ENCODE results near the gene PRR22.
A peak's percentile ranks its signal among the peaks of the same experiment; 100 is the strongest.

Gene PRR22

GRCh38 chr19:5811117-5811516 lies 26.6 kb upstream of the PRR22 start:
- no peak overlapping the region for H3K27ac ChIP-seq
- TF ChIP-seq CTCF (conservative IDR thresholded peaks at IDR 0.05) (no peak), ZFX (IDR thresholded peaks at IDR 0.05) (no peak)

GRCh38 chr19:5809469-5809868 lies 24.9 kb upstream of the PRR22 start:
- no peak overlapping the region for H3K27ac ChIP-seq
- TF ChIP-seq ZFX (IDR thresholded peaks at IDR 0.05) (no peak), CTCF (conservative IDR thresholded peaks at IDR 0.05) (no peak)

- no peak for TF ChIP-seq ZFX (IDR thresholded peaks at IDR 0.05)
Measured at GRCh38 chr19:5809053-5809452, 24.5 kb upstream of the PRR22 start.

GRCh38 chr19:5808120-5808816 lies 23.7 kb upstream of the PRR22 start:
- H3K27ac ChIP-seq, result no peak overlapping the region
- TF ChIP-seq ZFX (IDR thresholded peaks at IDR 0.05) (no peak), CTCF (conservative IDR thresholded peaks at IDR 0.05) (no peak)

More at GRCh38 chr19:5809053-5809452, 24.5 kb upstream of the PRR22 start:
- H3K27ac ChIP-seq, result no peak overlapping the region

GRCh38 chr19:5806905-5807304 lies 22.4 kb upstream of the PRR22 start:
- H3K27ac ChIP-seq, result no peak overlapping the region
- TF ChIP-seq ZFX (IDR thresholded peaks at IDR 0.05), result no peak

GRCh38 chr19:5806133-5806489 lies 21.6 kb upstream of the PRR22 start:
- TF ChIP-seq ZFX (IDR thresholded peaks at IDR 0.05) (no peak), CTCF (conservative IDR thresholded peaks at IDR 0.05) (no peak; the same call in 1 of the 2 replicates)
- no peak overlapping the region for H3K27ac ChIP-seq

GRCh38 chr19:5805462-5806132 lies 21.1 kb upstream of the PRR22 start:
- no peak for TF ChIP-seq ZFX (IDR thresholded peaks at IDR 0.05)
- peak; percentile 87 for TF ChIP-seq CTCF (conservative IDR thresholded peaks at IDR 0.05)
- H3K27ac ChIP-seq, result no peak overlapping the region

- H3K27ac ChIP-seq, result peak within 1 kb of the TSS; percentile 23; the same call in 1 of the 2 replicates
- TF ChIP-seq CTCF (conservative IDR thresholded peaks at IDR 0.05), result no peak
- no peak for TF ChIP-seq ZFX (IDR thresholded peaks at IDR 0.05)
Measured at GRCh38 chr19:5804516-5805461, 20.2 kb upstream of the PRR22 start, which contains the start of gene NRTN. NRTN (plus strand) TSS chr19:5805067; CDS start chr19:5824166, 19,099 bp downstream.
